Measurements from ENCODE around the gene PREX1. TPM values are rescaled to one million over a fixed set of nuclear protein-coding genes. Genes with fewer than 3 reads are reported as not detected.

Gene PREX1
- total and polyA plus RNA-seq, 9 donors = 3.8 to 13.6 (median 6.7) TPM

GRCh38 chr20:48636301-48636700, 191.5 kb downstream of the PREX1 start:
- no peak for DNase-seq
- intact Hi-C loops (cut with DNase I) = no loop called here
- TF ChIP-seq POLR2A (IDR thresholded peaks at IDR 0.05) (no peak), EP300 (IDR thresholded peaks at IDR 0.05) (no peak)
- TF ChIP-seq, protein P1, sequence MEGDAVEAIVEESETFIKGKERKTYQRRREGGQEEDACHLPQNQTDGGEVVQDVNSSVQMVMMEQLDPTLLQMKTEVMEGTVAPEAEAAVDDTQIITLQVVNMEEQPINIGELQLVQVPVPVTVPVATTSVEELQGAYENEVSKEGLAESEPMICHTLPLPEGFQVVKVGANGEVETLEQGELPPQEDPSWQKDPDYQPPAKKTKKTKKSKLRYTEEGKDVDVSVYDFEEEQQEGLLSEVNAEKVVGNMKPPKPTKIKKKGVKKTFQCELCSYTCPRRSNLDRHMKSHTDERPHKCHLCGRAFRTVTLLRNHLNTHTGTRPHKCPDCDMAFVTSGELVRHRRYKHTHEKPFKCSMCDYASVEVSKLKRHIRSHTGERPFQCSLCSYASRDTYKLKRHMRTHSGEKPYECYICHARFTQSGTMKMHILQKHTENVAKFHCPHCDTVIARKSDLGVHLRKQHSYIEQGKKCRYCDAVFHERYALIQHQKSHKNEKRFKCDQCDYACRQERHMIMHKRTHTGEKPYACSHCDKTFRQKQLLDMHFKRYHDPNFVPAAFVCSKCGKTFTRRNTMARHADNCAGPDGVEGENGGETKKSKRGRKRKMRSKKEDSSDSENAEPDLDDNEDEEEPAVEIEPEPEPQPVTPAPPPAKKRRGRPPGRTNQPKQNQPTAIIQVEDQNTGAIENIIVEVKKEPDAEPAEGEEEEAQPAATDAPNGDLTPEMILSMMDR (IDR thresholded peaks at IDR 0.05) = no peak
- WGBS, 3 donors = 92 to 97% (median 94%) methylated on average over 21 to 26 of the region's 26 CpGs
- H3K4me1 ChIP-seq (ENCODE audit: insufficient read depth) = no peaks in the 10 kb centered on the region
- no peaks in the 10 kb centered on the region for H3K36me3 ChIP-seq
- H3K27me3 ChIP-seq = no peaks in the 10 kb centered on the region
- H3K9me3 ChIP-seq = no peaks in the 10 kb centered on the region
- H3K4me3 ChIP-seq = no peak overlapping the region
- H3K27ac ChIP-seq = no peak overlapping the region

DNA sequence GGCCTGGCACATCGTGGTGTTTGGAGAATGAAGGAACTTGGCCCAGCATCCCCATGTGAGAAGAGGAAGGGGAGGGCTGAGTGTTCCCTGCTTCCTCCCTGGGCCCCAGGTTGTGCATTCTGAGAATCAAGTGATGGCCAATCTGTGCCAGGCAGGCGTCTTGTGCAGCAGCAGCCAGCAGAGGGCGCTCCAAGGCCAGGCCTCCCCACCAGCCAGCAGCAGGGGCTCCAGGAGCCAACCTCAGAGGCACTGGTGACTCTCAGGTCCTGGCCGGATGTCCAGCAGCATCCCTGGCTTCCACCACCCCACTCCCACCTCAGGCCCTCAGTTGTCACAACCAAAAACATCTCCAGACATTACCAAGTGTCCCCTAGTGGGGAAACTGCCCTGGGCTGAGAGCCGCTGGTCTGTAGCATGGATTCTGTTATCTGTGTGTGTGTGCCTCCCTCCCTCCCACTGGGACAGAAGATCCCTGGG, 192.0 kb downstream of the PREX1 start:
- TF ChIP-seq POLR2A (IDR thresholded peaks at IDR 0.05) = no peak
- TF ChIP-seq, protein P1 (IDR thresholded peaks at IDR 0.05) = no peak
- no peak for TF ChIP-seq EP300 (IDR thresholded peaks at IDR 0.05)
- no peaks in the 10 kb centered on the region for H3K4me1 ChIP-seq (ENCODE audit: insufficient read depth)
- WGBS, 3 donors = 36 to 43% (median 42%) methylated on average over 5 of the region's 5 CpGs
- no peak overlapping the region for H3K27ac ChIP-seq
- no peaks in the 10 kb centered on the region for H3K9me3 ChIP-seq
- peak in 1 of 5 donors; percentile 59 for DNase-seq
- H3K36me3 ChIP-seq = no peaks in the 10 kb centered on the region
- no peaks in the 10 kb centered on the region for H3K27me3 ChIP-seq
- no peak overlapping the region for H3K4me3 ChIP-seq
- intact Hi-C loops (cut with DNase I) = no loop called here

DNA sequence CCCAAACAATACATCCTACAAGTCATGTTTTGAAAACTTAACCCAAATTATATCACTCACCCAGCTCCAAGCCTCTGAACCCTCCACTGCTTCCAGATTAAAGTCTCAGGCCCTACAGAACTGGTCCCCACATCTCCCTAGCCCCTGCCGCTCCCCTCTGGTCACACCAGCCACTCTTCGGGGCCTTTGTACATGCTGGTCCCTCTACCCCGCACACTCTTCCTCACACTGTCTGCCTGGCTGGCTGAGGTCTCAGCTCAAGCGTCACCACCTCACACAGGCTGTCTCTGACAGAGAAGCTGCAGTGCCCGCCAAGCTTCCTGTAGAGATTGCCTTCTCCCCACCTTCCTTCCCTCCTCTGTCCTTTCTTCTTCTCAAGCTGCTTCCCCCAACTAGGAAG, 192.4 kb downstream of the PREX1 start:
- no peaks in the 10 kb centered on the region for H3K9me3 ChIP-seq
- 94 to 99% (median 95%) methylated on average over 5 of the region's 5 CpGs for WGBS, 3 donors
- DNase-seq = no peak
- no peaks in the 10 kb centered on the region for H3K27me3 ChIP-seq
- no peak for TF ChIP-seq POLR2A (IDR thresholded peaks at IDR 0.05)
- TF ChIP-seq, protein P1 (IDR thresholded peaks at IDR 0.05) = no peak
- no peak for TF ChIP-seq EP300 (IDR thresholded peaks at IDR 0.05)
- no peak overlapping the region for H3K4me3 ChIP-seq
- no peaks in the 10 kb centered on the region for H3K4me1 ChIP-seq (ENCODE audit: insufficient read depth)
- no peaks in the 10 kb centered on the region for H3K36me3 ChIP-seq
- no peak overlapping the region for H3K27ac ChIP-seq
- intact Hi-C loops (cut with DNase I) = no loop called here

GRCh38 chr20:48634641-48635040, 193.2 kb downstream of the PREX1 start:
- no peak overlapping the region for H3K27ac ChIP-seq
- H3K4me3 ChIP-seq = no peak overlapping the region
- no peaks in the 10 kb centered on the region for H3K4me1 ChIP-seq (ENCODE audit: insufficient read depth)
- no peaks in the 10 kb centered on the region for H3K36me3 ChIP-seq
- DNase-seq = no peak
- no peaks in the 10 kb centered on the region for H3K9me3 ChIP-seq
- WGBS, 3 donors = 88 to 96% (median 94%) methylated on average over 7 of the region's 7 CpGs
- intact Hi-C loops (cut with DNase I) = no loop called here
- TF ChIP-seq, protein P1 (IDR thresholded peaks at IDR 0.05) = no peak
- TF ChIP-seq POLR2A (IDR thresholded peaks at IDR 0.05) = no peak
- no peak for TF ChIP-seq EP300 (IDR thresholded peaks at IDR 0.05)
- H3K27me3 ChIP-seq = no peaks in the 10 kb centered on the region

All from ovary (tissue), 9 donors.